ENCODE measurements around the gene SPEF2. TPM values are rescaled to one million over a fixed set of nuclear protein-coding genes. Genes with fewer than 3 reads are reported as not detected.
A peak's percentile ranks its signal among the peaks of the same experiment; 100 is the strongest.

The SPEF2 gene
- total RNA-seq, 1 donor from 2014 or later = 9.9 TPM

DNA sequence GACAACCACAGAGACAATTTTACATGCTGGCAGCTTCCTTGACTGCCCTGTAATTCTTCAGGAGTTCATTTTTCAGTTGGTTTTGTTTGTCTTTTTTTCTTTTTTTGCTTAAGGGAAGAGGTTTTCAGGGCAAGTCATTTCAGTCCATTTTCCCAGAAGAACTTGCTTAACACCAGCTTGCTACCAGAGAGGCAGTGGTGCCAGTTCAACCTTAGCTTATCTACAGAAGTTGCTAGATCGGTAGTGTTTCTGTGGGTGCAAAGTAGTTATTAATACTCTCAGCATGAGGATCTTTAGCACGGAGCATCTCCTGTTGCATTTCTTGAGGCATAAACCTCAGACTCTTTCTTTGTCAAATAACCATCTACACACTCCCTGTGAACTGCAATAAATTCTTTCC is 1.1 kb downstream of the SPEF2 start:
- peak overlapping the region; percentile 80 for H3K4me3 ChIP-seq
- intact Hi-C loops (cut with DNase I) = loop anchor here (10.0 kb wide), 1 partner anchor 306 kb away; no protein-coding TSS in a partner anchor
- no peak for DNase-seq

DNA sequence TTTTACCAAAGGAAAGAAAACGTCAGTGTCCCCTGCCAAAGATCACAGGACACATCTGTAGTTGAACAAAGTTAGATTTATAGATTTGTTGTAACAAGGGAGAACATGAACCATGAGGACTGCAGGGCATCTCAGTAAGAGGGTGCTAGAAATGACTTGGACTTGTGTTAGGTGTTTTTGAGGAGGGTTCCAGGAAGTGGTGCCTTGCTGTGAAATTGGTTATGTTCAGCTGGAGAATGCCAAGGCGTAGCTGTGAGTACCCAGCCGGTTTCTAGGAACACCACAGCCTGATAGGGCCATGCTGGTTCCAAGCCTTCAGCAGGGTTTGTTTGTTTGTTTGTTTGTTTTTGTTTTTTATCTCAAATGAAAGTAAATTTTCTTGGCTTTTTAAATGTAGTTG is 5.3 kb downstream of the SPEF2 start:
- no peak overlapping the region for H3K4me3 ChIP-seq
- ATAC-seq (no peak), DNase-seq (no peak)
- H3K27ac ChIP-seq = no peak overlapping the region
- H3K4me1 ChIP-seq = peaks cover 10% of the 10 kb centered on the region
- H3K27me3 ChIP-seq = no peaks in the 10 kb centered on the region
- H3K36me3 ChIP-seq = no peaks in the 10 kb centered on the region
- TF ChIP-seq, protein P1, sequence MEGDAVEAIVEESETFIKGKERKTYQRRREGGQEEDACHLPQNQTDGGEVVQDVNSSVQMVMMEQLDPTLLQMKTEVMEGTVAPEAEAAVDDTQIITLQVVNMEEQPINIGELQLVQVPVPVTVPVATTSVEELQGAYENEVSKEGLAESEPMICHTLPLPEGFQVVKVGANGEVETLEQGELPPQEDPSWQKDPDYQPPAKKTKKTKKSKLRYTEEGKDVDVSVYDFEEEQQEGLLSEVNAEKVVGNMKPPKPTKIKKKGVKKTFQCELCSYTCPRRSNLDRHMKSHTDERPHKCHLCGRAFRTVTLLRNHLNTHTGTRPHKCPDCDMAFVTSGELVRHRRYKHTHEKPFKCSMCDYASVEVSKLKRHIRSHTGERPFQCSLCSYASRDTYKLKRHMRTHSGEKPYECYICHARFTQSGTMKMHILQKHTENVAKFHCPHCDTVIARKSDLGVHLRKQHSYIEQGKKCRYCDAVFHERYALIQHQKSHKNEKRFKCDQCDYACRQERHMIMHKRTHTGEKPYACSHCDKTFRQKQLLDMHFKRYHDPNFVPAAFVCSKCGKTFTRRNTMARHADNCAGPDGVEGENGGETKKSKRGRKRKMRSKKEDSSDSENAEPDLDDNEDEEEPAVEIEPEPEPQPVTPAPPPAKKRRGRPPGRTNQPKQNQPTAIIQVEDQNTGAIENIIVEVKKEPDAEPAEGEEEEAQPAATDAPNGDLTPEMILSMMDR (IDR thresholded peaks at IDR 0.05) = no peak
- no peaks in the 10 kb centered on the region for H3K9me3 ChIP-seq
- intact Hi-C loops (cut with DNase I) = no loop called here

More for the DNA sequence above, 1.1 kb downstream of the SPEF2 start:
- H3K9me3 ChIP-seq = no peaks in the 10 kb centered on the region
- no peak overlapping the region for H3K27ac ChIP-seq
- ATAC-seq = no peak
- H3K4me1 ChIP-seq = peaks cover 10% of the 10 kb centered on the region
- H3K27me3 ChIP-seq = no peaks in the 10 kb centered on the region
- TF ChIP-seq, protein P1 (IDR thresholded peaks at IDR 0.05) = no peak
- no peaks in the 10 kb centered on the region for H3K36me3 ChIP-seq

DNA sequence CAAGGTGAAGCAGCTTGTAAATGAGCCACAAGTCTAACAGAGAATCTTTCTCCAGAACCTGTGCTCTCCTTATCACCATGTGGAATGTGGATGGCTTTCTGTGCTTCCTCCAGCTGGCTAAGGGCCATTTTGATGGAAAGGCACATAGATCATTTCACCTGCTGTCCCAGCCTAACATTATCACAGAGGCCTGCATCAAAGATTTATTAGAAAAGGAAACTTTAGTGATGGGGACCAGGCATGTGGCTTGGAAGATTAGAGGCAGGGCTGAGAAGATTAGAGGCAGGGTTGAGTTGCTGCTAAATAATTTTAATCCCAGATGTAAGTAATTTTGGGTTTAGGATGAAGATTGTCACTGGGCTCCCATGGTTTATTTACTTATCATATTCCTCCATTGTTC is 6.3 kb downstream of the SPEF2 start:
- Histone ChIP-seq H3K36me3 (no peaks in the 10 kb centered on the region), H3K9me3 (no peaks in the 10 kb centered on the region), H3K4me1 (peaks cover under 1% of the 10 kb centered on the region), H3K4me3 (no peak overlapping the region), H3K27me3 (no peaks in the 10 kb centered on the region), H3K27ac (no peak overlapping the region)
- ATAC-seq = no peak
- intact Hi-C loops (cut with DNase I) = no loop called here
- DNase-seq = no peak
- TF ChIP-seq, protein P1 (IDR thresholded peaks at IDR 0.05) = no peak

DNA sequence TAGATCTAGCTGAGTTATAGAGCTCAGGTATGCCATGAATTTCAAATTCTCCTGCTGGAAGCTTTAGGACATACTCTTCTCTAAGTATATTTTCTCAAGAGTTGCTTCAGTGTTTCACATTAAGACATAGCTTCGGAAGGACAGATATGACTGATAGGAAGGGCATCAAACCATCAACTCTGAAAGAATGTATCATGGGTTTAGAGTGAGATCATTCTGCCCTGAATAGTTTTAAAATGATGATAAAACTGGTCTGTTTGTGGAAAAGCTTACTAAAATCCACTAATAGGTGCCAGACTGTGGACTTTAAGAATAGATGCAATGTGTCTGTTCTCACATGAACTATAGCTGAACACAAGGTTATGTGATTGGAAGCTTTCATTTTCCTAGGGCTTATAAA is 8.4 kb downstream of the SPEF2 start:
- Histone ChIP-seq H3K27ac (no peak overlapping the region), H3K36me3 (no peaks in the 10 kb centered on the region), H3K4me3 (no peak overlapping the region), H3K4me1 (no peaks in the 10 kb centered on the region), H3K9me3 (no peaks in the 10 kb centered on the region), H3K27me3 (no peaks in the 10 kb centered on the region)
- TF ChIP-seq, protein P1 (IDR thresholded peaks at IDR 0.05) = no peak
- intact Hi-C loops (cut with DNase I) = no loop called here
- ATAC-seq (no peak), DNase-seq (no peak)

DNA sequence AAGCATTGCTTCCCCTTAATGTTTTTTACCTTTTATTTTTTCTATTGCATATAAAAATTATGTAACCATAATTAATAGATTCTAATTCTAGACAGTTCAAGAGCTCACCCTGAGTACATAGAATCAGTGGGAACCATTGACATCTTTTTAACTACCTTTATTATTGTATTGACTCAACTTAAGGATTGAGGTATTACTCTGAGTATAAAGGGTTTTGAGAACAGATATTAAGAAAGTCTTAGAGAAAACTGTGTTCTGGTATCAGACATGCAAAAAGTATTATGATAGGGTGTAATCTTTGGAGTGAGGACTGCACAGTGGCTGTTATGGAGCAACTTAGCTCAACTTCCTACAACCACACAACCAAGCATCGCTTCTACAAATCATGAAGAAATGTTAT is 8.9 kb downstream of the SPEF2 start:
- H3K4me1 ChIP-seq = no peaks in the 10 kb centered on the region
- no peaks in the 10 kb centered on the region for H3K36me3 ChIP-seq
- H3K27ac ChIP-seq = no peak overlapping the region
- ATAC-seq = no peak
- H3K27me3 ChIP-seq = no peaks in the 10 kb centered on the region
- H3K9me3 ChIP-seq = no peaks in the 10 kb centered on the region
- intact Hi-C loops (cut with DNase I) = no loop called here
- DNase-seq = no peak
- TF ChIP-seq, protein P1 (IDR thresholded peaks at IDR 0.05) = no peak
- H3K4me3 ChIP-seq = no peak overlapping the region

DNA sequence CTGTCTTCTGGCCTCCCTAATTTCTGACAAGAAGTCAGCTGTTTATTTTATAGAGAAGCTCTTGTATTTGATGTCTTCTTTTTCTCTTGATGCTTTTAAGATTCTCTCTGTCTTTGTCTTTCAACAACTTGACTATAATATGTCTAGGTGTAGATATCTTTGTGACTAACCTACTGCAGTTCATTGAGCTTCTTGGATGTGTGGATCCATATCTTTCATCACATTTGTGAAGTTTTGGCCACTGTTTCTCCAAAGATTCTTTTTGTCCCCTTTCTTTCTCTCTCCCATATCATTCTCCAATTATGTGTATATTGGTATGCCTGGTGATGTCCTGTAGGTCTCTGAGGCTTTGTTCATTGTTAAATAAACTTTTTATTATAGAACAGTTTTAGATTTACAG is 16.7 kb downstream of the SPEF2 start:
- ATAC-seq (no peak), DNase-seq (no peak)
- Histone ChIP-seq H3K36me3 (no peaks in the 10 kb centered on the region), H3K4me3 (no peak overlapping the region), H3K4me1 (no peaks in the 10 kb centered on the region), H3K9me3 (peaks cover 4% of the 10 kb centered on the region), H3K27ac (no peak overlapping the region), H3K27me3 (no peaks in the 10 kb centered on the region)
- TF ChIP-seq, protein P1 (IDR thresholded peaks at IDR 0.05) = no peak
- intact Hi-C loops (cut with DNase I) = no loop called here

Data from upper lobe of right lung (tissue), 1 donor.